H54 (cell line): ENCODE measurements around the gene CFAP70.

Experiments
- DNase-seq: peaks from one replicate; pipeline ENCODE4 v3.0.0; 2011; ENCODE audit warnings: low spot score, mixed read lengths; ENCODE audit not compliant: insufficient read length
- FAIRE-seq: peaks from 3 replicates; lab custom pipeline; 2011; peaks lifted over from hg19 to GRCh38; lab: Jason Lieb, UNC
- POLR2A ChIP-seq: IDR thresholded peaks from 2 replicates; pipeline ENCODE4 v1.6.1; 2011; ENCODE audit warnings: low read depth, mild to moderate bottlenecking, low read length

The CFAP70 gene

DNA sequence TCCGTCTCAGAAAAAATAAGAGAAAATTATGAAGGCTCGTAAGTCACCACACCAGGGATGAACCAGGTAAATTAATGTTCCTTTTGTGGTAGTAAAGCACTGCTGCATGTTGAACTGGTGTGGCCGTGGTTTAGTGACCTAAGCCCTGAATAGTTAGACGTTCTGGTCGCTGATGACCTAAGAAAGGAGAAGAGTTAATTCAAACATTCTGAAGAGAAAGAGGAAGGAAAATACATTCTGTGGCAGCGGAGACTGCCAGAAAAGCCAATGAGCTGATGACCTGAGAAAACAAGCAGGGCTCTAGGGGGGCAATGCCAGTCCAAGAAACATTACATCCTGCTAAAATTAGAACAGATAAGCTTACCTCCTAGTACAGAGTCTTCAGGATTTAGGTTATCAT, 129.1 kb downstream of the CFAP70 start:
- TF ChIP-seq POLR2A: no peak
- no peak for FAIRE-seq
- DNase-seq: no peak

DNA sequence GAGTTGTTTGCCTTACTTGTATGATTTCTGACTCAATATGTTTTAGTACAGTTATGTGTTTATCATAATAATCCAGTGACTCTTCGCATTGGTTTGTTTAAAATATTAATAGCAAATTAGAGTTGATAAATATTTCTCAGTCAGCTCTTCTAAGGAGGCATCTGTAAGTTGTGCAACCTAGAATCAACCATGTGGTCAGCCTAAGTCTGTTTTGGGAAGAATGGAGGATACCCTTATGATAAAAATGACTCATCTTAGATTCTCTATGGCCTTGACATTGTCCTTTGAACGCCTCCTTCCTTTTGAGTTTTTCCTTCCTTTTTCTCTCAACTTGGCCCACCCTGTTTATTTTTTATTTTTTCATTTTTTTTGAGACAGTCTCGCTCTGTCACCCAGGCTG, 130.4 kb downstream of the CFAP70 start:
- FAIRE-seq: no peak
- DNase-seq: no peak

DNA sequence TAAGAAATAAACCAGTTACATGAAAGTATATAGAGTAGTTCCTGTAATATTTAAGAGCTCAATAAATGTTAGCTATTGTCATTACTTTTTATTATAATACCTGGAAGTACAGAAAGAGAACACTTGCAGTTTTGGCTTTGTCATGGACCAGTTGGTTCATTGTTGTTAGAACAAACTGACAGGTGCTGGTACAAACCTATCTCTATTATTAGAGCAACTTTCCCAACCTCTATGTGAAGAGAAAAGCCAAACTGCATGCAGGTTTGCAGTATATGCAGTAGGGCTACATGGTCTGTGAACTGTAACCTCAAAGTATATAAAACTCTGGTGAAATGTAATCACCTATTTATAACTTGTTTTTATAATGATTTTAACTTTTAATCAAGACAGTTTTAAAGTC, 132.0 kb downstream of the CFAP70 start:
- TF ChIP-seq POLR2A: no peak
- FAIRE-seq (no peak), DNase-seq (no peak)

More for the DNA sequence above, 130.4 kb downstream of the CFAP70 start:
- TF ChIP-seq POLR2A: no peak

DNA sequence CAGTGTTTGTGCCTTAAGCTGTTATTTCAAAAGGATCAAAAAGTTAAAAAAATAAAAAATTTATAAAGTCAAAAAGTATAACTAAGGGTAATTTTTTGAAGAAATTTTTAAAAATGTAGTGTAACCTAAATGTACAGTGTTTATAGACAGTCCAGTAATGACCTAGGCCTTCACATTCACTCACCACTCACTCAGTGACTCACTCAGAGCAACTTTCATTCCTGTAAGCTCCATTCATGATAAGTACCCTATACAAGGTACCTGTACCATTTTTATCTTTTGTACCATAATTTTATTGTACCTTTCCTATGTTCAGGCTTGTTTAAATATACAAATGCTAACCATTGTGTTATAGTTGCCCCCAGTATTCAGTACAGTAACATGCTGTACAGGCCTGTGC, 133.1 kb downstream of the CFAP70 start:
- TF ChIP-seq POLR2A: no peak
- no peak for DNase-seq
- peak; percentile 96 for FAIRE-seq

DNA sequence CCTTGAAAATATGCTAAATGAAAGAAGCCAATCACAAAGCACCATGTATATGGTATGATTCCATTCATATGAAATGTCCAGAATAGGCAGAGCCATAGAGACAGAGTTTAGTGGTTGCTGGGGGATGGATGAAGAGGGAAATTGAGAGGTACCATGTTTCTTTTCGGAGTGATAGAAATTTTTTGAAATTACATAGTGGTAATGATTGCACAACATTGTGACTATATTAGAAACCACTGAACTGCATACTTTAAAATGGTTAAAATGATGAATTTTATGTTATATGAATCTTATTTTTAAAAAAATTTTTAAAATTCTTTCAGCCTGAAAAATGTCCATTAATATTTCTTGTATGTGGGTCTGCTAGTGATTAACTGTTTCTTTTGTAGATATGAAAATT, 137.7 kb downstream of the CFAP70 start:
- TF ChIP-seq POLR2A: no peak
- DNase-seq (no peak), FAIRE-seq (peak; percentile 48)

DNA sequence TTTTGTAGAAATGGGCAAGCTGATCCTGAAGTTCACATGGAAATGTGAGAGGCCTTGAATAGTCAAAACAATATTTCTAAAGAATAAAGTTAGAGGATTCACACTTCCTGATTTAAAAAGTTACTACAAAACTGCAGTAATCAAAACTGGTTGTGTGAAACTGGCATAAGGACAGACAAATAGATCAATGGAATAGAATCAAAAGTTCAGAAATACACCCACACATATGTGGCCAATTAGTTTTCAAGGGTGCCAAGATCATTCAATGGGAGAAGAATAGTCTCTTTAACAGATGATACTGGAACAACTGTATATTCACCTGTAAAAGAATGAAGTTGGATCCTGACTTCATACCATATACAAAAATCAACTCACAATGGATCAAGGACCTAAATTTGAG, 139.3 kb downstream of the CFAP70 start:
- FAIRE-seq (peak; percentile 27), DNase-seq (no peak)
- no peak for TF ChIP-seq POLR2A

DNA sequence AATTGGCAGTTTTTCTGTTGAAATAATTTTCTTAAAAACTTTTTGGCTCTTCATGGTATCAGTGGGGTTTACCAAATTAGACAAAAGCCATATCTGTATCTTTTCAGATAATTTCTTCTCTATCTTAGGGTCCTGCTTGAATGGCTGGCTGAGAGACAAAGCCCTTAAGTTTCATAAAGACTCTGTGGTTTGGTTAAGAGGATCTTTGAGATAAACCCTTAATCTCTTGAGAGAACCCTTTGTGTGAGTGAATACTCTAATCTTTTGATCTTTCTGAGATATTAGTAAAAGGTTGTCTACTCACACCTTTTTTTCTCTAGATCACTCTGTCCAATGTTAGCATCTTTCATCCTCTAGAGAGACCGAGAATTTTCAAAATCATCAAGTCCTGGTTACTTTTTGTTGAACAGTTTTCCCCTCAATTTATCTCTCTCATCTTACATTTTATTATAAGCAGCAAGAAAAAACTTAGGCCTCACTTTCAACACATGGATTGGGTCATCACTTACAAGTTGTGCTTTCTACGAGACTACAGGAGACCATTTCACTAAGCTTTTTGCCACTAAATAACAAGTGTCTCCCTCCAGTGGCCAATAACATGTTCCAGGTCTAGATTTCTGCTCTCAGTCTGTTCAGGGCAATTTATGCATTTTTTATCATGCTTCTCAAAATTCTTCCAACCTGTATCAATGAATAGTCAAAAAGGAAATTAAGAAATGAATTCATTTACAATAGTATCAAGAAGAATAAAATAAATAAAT, 140.1 kb downstream of the CFAP70 start:
- DNase-seq (no peak), FAIRE-seq (peak; percentile 98)
- TF ChIP-seq POLR2A: no peak

DNA sequence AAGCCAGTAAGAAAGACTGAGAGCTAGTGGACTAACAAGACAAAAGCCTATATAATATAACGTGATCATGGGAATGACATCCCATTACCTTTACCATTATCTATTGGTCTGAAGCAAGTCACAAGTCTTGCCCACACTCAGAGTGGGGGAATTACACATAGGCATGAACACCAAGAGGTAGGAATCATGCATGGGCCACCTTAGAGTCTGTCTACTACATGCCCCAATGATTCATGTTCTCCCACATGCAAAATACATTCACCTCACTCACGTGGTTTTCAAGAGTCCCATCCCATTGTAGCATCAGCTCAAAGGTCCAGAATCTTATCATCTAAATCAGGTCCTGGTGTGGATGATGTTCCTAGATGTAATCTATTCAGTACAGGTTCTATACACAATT, 141.0 kb downstream of the CFAP70 start:
- FAIRE-seq: peak; percentile 43
- no peak for TF ChIP-seq POLR2A
- no peak for DNase-seq

DNA sequence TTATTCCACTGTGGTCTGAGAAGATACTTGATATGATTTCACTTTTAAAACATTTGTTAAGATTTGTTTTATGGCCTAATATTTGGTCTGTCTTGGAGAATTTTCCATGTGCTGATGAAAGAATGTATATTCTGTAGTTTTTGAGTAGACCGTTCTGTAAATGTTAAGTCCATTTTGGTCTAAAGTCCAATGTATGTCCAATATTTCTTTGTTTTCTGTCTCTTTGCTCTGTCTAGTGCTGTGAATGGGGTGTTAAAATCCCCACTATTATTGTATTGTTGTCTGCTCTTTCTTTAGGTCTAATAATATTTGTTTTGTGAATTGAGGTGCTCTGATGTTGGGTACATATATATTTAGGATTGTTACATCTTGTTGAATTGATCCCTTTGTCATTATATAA, 142.9 kb downstream of the CFAP70 start:
- DNase-seq (no peak), FAIRE-seq (no peak)
- TF ChIP-seq POLR2A: no peak

DNA sequence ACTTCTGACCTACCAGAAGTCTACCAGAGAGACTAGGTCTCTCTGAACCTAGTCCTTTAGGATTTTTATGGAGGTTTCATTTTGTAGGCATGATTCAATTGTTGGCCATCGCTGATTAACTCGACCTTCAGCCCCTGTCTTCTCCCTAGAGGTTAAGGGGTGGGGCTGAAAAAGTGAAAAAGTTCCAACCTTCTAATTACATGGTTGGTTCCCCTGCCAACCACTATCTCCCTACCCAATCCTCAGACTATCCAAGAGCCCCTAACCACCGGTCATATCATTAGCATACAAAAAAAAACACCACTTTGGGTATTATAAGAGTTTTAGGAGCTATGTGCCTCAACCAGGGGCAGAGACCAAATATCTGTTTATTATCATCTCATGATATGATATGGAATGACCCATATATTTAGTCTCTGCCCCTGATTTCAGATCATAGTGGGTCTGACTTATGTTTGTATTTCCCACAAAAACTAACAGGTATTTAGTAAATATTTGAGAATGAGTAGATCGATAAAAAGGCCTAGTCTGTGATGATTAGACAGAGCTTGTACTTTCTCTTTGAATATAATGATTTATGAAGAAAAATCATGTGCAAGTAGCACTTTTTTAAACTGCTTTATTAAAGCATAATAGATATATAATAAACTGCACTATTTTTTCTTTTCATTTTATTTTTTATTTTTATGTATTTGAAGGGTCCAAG, 147.4 kb downstream of the CFAP70 start:
- no peak for DNase-seq
- no peak for TF ChIP-seq POLR2A
- FAIRE-seq: no peak

DNA sequence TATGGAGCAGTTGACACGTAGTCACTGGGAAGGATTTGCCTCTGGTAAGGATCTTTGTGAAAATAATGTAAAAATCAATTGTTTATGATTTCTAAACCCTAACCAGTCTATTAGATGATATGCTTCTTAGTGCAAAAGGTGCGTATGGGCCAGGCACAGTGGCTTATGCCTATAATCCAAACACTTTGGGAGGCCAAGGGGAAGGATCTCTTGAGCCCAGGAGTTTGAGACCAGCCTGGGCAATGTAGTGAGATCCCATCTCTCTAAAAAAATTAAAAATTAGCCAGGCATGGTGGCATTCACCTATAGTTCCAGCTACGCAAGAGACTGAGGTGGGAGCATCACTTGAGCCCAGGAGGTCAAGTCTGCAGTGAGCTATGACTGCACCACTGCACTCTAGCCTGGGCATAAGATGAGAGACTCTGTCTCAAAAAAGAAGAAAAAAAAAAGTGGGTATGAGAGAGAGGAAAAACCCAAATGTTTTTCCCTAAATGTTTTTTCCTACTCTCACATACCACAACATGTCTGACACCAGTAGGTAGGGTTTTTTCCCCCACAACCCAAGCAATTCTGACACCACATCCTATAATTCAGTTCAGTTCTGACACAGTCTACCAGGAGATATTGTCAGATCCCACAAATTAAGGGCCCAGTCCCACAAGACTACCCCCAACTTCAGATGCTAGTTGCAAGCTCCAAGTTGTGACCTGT, 148.1 kb downstream of the CFAP70 start:
- FAIRE-seq (no peak), DNase-seq (no peak)
- TF ChIP-seq POLR2A: no peak

DNA sequence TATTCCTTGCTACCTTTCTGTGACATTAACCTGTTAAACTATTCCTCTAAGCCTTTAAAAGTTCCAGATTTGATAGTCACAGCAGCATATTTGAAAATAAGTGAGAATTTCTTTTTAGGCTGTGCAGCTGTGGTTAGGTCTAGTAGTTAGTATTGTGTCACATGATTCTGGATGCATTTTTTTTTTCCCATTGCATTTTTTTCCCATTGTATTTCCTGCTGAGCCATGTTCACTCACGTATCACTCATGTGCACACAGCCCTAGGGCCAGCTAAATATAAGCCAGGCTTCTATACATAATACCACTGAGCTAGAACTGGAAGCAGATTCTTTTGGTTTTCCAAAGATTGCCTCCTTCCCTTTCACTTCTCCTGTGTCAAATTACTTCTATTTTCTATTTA, 149.0 kb downstream of the CFAP70 start:
- FAIRE-seq: peak; percentile 88
- DNase-seq: peak; percentile 22
- TF ChIP-seq POLR2A: no peak

DNA sequence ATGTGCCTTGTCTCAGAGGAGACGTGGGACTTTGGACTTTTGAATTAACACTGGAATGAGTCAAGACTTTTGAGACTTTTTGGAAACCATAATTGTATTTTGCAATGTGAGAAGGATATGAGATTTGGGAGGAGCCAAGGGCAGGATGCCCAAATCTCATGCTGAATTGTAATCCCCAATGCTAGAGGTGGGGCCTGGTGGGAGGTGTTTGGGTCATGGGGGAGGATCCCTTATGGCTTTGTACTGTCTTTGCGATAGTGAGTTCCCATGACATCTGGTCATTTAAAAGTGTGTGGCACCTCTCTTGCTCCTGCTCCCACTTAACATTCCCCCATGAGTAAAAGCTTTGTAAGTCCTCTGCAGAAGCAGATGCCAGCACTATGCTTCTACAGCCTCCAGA, 150.8 kb downstream of the CFAP70 start:
- DNase-seq (no peak), FAIRE-seq (no peak)
- TF ChIP-seq POLR2A: no peak

DNA sequence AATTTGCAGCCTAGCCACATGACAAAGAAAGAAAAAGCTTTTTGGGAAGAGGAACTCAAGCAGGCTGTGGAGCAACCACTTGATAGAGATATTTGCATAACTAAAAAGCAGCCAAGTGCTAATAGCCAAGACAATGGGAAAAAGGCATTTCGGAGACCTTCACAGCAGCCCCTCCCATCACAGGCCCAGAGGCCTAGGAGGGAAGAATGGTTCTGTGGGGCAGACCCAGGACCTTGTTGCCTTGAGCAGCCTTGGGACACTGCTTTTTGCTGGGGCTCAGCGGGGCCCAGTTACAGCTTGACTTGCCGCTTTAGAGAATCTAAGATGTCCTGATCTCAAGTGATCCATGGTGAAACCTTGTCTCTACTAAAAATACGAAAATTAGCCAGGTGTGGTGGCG, 152.3 kb downstream of the CFAP70 start:
- no peak for DNase-seq
- FAIRE-seq: no peak
- TF ChIP-seq POLR2A: no peak
